ENCODE data around the gene MARCHF9. TPM values are rescaled to one million over a fixed set of nuclear protein-coding genes. Genes with fewer than 3 reads are reported as not detected.

The MARCHF9 gene
- total RNA-seq, 1 experiment from 2014 or later, result 19.8 TPM

GRCh38 chr12:57782243-57782607 is 27.3 kb downstream of the MARCHF9 start:
- no TSS peak for BruUV-seq (replicated peaks)
- H3K9me3 ChIP-seq (ENCODE audit: low read depth, low read length, poor library complexity, severe bottlenecking), result no peaks in the 10 kb centered on the region
- no peak overlapping the region for H3K27ac ChIP-seq (ENCODE audit: low read depth, low read length, poor library complexity, severe bottlenecking)
- intact Hi-C loops (cut with micrococcal nuclease; ENCODE audit: unreplicated experiment), result no loop called here
- H3K4me1 ChIP-seq (ENCODE audit: insufficient read depth, low read length, poor library complexity, severe bottlenecking), result no peaks in the 10 kb centered on the region
- H3K36me3 ChIP-seq (ENCODE audit: insufficient read depth, low read length, poor library complexity, severe bottlenecking), result peaks cover 29% of the 10 kb centered on the region
- no peak for DNase-seq (ENCODE audit: low spot score)
- ChIA-PET CTCF (interaction anchor here (1.4 kb wide), 1 partner anchor 10 kb away, joined by 3 read pairs; the partner anchor contains the start of genes EEF1AKMT3 and METTL1), POLR2A (ENCODE audit: low non-redundant PET) (no interaction called here)
- no peak for TF ChIP-seq EZH2 (IDR thresholded peaks at IDR 0.05; ENCODE audit: borderline replicate concordance, low read depth, low read length, poor library complexity, severe bottlenecking)
- TF ChIP-seq, protein P1, sequence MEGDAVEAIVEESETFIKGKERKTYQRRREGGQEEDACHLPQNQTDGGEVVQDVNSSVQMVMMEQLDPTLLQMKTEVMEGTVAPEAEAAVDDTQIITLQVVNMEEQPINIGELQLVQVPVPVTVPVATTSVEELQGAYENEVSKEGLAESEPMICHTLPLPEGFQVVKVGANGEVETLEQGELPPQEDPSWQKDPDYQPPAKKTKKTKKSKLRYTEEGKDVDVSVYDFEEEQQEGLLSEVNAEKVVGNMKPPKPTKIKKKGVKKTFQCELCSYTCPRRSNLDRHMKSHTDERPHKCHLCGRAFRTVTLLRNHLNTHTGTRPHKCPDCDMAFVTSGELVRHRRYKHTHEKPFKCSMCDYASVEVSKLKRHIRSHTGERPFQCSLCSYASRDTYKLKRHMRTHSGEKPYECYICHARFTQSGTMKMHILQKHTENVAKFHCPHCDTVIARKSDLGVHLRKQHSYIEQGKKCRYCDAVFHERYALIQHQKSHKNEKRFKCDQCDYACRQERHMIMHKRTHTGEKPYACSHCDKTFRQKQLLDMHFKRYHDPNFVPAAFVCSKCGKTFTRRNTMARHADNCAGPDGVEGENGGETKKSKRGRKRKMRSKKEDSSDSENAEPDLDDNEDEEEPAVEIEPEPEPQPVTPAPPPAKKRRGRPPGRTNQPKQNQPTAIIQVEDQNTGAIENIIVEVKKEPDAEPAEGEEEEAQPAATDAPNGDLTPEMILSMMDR (conservative IDR thresholded peaks at IDR 0.05; ENCODE audit: low read depth, low read length), result no peak
- peak overlapping the region; percentile 95 for H3K4me3 ChIP-seq (ENCODE audit: low read depth, low read length, poor library complexity, severe bottlenecking)
- no peaks in the 10 kb centered on the region for H3K27me3 ChIP-seq (replicated peaks; ENCODE audit: insufficient read depth, low read depth, low read length, poor library complexity)

DNA sequence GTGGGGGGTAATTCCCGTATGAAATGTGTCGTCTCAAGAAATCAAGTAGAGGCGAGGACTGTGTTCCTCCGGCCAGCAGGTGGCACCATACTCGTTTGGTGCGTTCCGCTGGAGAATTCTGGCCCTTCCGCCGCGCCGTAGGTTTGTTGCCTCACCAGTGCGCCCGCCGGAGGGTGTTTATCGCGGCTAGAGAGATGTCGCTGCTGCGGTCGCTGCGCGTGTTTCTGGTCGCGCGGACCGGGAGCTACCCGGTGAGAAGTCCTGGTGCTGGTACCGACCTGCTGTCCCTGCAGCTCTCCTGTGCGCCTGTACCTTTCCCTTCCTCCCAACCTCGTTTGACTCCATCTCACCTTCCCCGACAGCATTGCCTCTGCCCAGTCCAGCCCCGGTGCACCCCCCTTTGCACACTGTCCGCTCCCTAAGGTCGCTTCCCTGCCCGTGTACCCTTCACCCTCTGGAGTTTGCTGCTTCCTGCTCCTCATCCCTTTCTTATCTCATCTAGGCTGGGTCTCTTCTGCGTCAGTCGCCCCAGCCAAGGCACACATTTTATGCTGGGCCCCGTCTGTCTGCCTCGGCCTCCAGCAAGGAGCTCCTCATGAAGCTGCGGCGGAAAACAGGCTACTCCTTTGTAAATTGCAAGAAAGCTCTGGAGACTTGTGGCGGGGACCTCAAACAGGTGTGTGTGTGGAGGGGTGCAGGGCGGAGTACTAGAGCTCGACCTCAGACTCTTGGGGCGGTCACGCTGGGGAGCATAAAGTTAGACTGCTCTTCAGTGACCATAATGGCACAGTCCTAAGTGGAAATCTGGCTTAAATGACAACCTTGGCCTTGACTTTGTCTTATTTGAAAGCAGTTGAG is 27.9 kb downstream of the MARCHF9 start, which contains the start of gene TSFM:
Gene TSFM, plus strand, starts transcription at position 180 of the 858 bp plus-strand sequence. Its CDS starts 15 bp downstream, at position 195.
- H3K9me3 ChIP-seq (ENCODE audit: low read depth, low read length, poor library complexity, severe bottlenecking), result no peaks in the 10 kb centered on the region
- no peaks in the 10 kb centered on the region for H3K27me3 ChIP-seq (replicated peaks; ENCODE audit: insufficient read depth, low read depth, low read length, poor library complexity)
- H3K27ac ChIP-seq (ENCODE audit: low read depth, low read length, poor library complexity, severe bottlenecking), result peak within 1 kb of the TSS; percentile 79
- intact Hi-C loops (cut with micrococcal nuclease; ENCODE audit: unreplicated experiment), result no loop called here
- H3K36me3 ChIP-seq (ENCODE audit: insufficient read depth, low read length, poor library complexity, severe bottlenecking), result peaks cover 35% of the 10 kb centered on the region
- POLR2A ChIA-PET (ENCODE audit: low non-redundant PET), result no interaction called here
- no TSS peak for BruUV-seq (replicated peaks)
- peak within 1 kb of the TSS; percentile 95 for H3K4me3 ChIP-seq (ENCODE audit: low read depth, low read length, poor library complexity, severe bottlenecking)
- DNase-seq (ENCODE audit: low spot score), result peak; percentile 97
- no peaks in the 10 kb centered on the region for H3K4me1 ChIP-seq (ENCODE audit: insufficient read depth, low read length, poor library complexity, severe bottlenecking)
- TF ChIP-seq, protein P1 (conservative IDR thresholded peaks at IDR 0.05; ENCODE audit: low read depth, low read length), result peak; percentile 94
- TF ChIP-seq EZH2 (IDR thresholded peaks at IDR 0.05; ENCODE audit: borderline replicate concordance, low read depth, low read length, poor library complexity, severe bottlenecking), result no peak
- CTCF ChIA-PET, result interaction anchor here (1.0 to 1.4 kb wide), 2 partner anchors 11 to 21 kb away, joined by 3 to 4 read pairs; partner anchors contain the start of genes EEF1AKMT3 and METTL1

DNA sequence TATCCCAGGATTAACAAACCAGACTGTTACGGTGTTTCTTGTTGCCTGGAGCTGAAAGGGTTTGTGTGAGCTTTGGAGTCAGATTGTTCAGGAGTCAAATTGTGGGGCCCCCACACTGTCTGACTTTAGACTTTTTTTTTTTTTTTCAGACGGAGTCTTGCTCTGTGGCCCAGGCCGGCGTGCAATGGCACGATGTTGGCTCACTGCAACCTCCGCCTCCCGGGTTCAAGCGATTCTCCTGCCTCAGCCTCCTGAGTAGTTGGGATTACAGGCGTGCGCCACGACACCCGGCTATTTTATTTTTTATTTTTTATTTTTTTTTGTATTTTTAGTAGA is 28.5 kb downstream of the MARCHF9 start:
- Histone ChIP-seq H3K9me3 (ENCODE audit: low read depth, low read length, poor library complexity, severe bottlenecking) (no peaks in the 10 kb centered on the region), H3K27ac (ENCODE audit: low read depth, low read length, poor library complexity, severe bottlenecking) (peak overlapping the region; percentile 79), H3K36me3 (ENCODE audit: insufficient read depth, low read length, poor library complexity, severe bottlenecking) (peaks cover 39% of the 10 kb centered on the region), H3K4me3 (ENCODE audit: low read depth, low read length, poor library complexity, severe bottlenecking) (peak overlapping the region; percentile 95), H3K27me3 (replicated peaks; ENCODE audit: insufficient read depth, low read depth, low read length, poor library complexity) (no peaks in the 10 kb centered on the region), H3K4me1 (ENCODE audit: insufficient read depth, low read length, poor library complexity, severe bottlenecking) (no peaks in the 10 kb centered on the region)
- intact Hi-C loops (cut with micrococcal nuclease; ENCODE audit: unreplicated experiment), result no loop called here
- POLR2A ChIA-PET (ENCODE audit: low non-redundant PET), result no interaction called here
- CTCF ChIA-PET, result interaction anchor here (1.0 to 1.4 kb wide), 2 partner anchors 11 to 20 kb away, joined by 3 to 4 read pairs; partner anchors contain the start of genes EEF1AKMT3 and METTL1
- DNase-seq (ENCODE audit: low spot score), result no peak
- TF ChIP-seq, protein P1 (conservative IDR thresholded peaks at IDR 0.05; ENCODE audit: low read depth, low read length), result no peak
- no peak for TF ChIP-seq EZH2 (IDR thresholded peaks at IDR 0.05; ENCODE audit: borderline replicate concordance, low read depth, low read length, poor library complexity, severe bottlenecking)
- BruUV-seq (replicated peaks), result no TSS peak

Measured in A673 (cell line).